Skin epidermis (tissue), 12 donors: ENCODE results near the gene BBLN.
A peak's percentile ranks its signal among the peaks of the same experiment; 100 is the strongest.

Experiments
- H3K27ac ChIP-seq, 21 experiments: fragments of 200-600 bp; sonication (generic) in 11 of 21; one replicate each; pipeline ENCODE4 v1.5.0; 2020; ENCODE audit warnings: mild to moderate bottlenecking in 3 of 21, inconsistent platforms in 2 of 21, moderate library complexity in 2 of 21
- H3K4me3 ChIP-seq, 7 experiments: fragments of 200-600 bp; sonication (generic) in 2 of 7; one replicate each; pipeline ENCODE4 v1.5.0; 2020; ENCODE audit warnings: inconsistent platforms in 2 of 7, mild to moderate bottlenecking in 2 of 7, moderate library complexity in 1 of 7

The BBLN gene

GRCh38 chr9:128142596-128142995 is 17.5 kb upstream of the BBLN start:
- no peak overlapping the region for H3K4me3 ChIP-seq
- H3K27ac ChIP-seq: no peak overlapping the region

- Histone ChIP-seq H3K4me3 (no peak overlapping the region), H3K27ac (peak overlapping the region in 1 of 21 experiments; percentile 15)
These were observed 16.4 kb upstream of the BBLN start for GRCh38 chr9:128143525-128144238.

- H3K4me3 ChIP-seq: no peak overlapping the region
- peak overlapping the region in 5 of 21 experiments; percentile 9 to 62 (median 49) for H3K27ac ChIP-seq
These were observed 15.6 kb upstream of the BBLN start for GRCh38 chr9:128144239-128145181.

GRCh38 chr9:128145536-128145935 is 14.5 kb upstream of the BBLN start:
- Histone ChIP-seq H3K27ac (peak overlapping the region in 6 of 21 experiments; percentile 9 to 66 (median 54)), H3K4me3 (no peak overlapping the region)

GRCh38 chr9:128145951-128146351 is 14.1 kb upstream of the BBLN start:
- H3K27ac ChIP-seq: peak overlapping the region in 4 of 21 experiments; percentile 9 to 66 (median 26)

GRCh38 chr9:128146591-128147120 is 13.4 kb upstream of the BBLN start:
- H3K4me3 ChIP-seq: no peak overlapping the region
- peak overlapping the region in 4 of 21 experiments; percentile 9 to 66 (median 26) for H3K27ac ChIP-seq

More at GRCh38 chr9:128145951-128146351, 14.1 kb upstream of the BBLN start:
- no peak overlapping the region for H3K4me3 ChIP-seq

- Histone ChIP-seq H3K4me3 (no peak overlapping the region), H3K27ac (peak overlapping the region in 7 of 21 experiments; percentile 19 to 71 (median 37))
These were observed 11.5 kb upstream of the BBLN start for GRCh38 chr9:128148509-128149000.

- H3K27ac ChIP-seq: peak within 1 kb of the TSS in 8 of 21 experiments; percentile 19 to 71 (median 44)
- no peak within 1 kb of the TSS for H3K4me3 ChIP-seq
These were observed 10.9 kb upstream of the BBLN start, which contains the start of gene LCN2 for GRCh38 chr9:128149001-128149701. TSS of gene LCN2 (plus strand) at chr9:128149453. CDS start at chr9:128149526, 73 bp downstream.

GRCh38 chr9:128149951-128150593 is 10.0 kb upstream of the BBLN start:
- Histone ChIP-seq H3K4me3 (no peak overlapping the region), H3K27ac (peak overlapping the region in 4 of 21 experiments; percentile 44 to 69 (median 63))

- Histone ChIP-seq H3K27ac (peak overlapping the region in 2 of 21 experiments; percentile 2 to 69), H3K4me3 (no peak overlapping the region)
These were observed 9.3 kb upstream of the BBLN start for GRCh38 chr9:128150594-128151308.

GRCh38 chr9:128151309-128152132 is 8.5 kb upstream of the BBLN start:
- H3K4me3 ChIP-seq: no peak overlapping the region
- no peak overlapping the region for H3K27ac ChIP-seq

- Histone ChIP-seq H3K27ac (no peak overlapping the region), H3K4me3 (no peak overlapping the region)
These were observed 7.7 kb upstream of the BBLN start for GRCh38 chr9:128152133-128153059.

GRCh38 chr9:128153060-128153946 is 6.8 kb upstream of the BBLN start:
- Histone ChIP-seq H3K27ac (no peak overlapping the region), H3K4me3 (no peak overlapping the region)

- H3K27ac ChIP-seq: no peak overlapping the region
- no peak overlapping the region for H3K4me3 ChIP-seq
These were observed 5.9 kb upstream of the BBLN start for GRCh38 chr9:128153947-128154695.
